Myometrial cell (primary cell): ENCODE results near the gene TMC2. TPM values are rescaled to one million over a fixed set of nuclear protein-coding genes. Genes with fewer than 3 reads are reported as not detected.

ENCODE experiments used
- total RNA-seq: library from RNA; depleted of rRNA; stranded (reverse); fragments of >200 nt; gene quantifications from 2 replicates; pipeline ENCODE4 v1.2.3, GENCODE V29; 2015

Gene TMC2, protein sequence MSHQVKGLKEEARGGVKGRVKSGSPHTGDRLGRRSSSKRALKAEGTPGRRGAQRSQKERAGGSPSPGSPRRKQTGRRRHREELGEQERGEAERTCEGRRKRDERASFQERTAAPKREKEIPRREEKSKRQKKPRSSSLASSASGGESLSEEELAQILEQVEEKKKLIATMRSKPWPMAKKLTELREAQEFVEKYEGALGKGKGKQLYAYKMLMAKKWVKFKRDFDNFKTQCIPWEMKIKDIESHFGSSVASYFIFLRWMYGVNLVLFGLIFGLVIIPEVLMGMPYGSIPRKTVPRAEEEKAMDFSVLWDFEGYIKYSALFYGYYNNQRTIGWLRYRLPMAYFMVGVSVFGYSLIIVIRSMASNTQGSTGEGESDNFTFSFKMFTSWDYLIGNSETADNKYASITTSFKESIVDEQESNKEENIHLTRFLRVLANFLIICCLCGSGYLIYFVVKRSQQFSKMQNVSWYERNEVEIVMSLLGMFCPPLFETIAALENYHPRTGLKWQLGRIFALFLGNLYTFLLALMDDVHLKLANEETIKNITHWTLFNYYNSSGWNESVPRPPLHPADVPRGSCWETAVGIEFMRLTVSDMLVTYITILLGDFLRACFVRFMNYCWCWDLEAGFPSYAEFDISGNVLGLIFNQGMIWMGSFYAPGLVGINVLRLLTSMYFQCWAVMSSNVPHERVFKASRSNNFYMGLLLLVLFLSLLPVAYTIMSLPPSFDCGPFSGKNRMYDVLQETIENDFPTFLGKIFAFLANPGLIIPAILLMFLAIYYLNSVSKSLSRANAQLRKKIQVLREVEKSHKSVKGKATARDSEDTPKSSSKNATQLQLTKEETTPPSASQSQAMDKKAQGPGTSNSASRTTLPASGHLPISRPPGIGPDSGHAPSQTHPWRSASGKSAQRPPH
- not detected in 2 replicates for total RNA-seq

GRCh38 chr20:2536560-2536986, at the start of gene TMC2:
TMC2 (plus strand) TSS chr20:2536573; CDS start chr20:2536622, 49 bp downstream.

DNA sequence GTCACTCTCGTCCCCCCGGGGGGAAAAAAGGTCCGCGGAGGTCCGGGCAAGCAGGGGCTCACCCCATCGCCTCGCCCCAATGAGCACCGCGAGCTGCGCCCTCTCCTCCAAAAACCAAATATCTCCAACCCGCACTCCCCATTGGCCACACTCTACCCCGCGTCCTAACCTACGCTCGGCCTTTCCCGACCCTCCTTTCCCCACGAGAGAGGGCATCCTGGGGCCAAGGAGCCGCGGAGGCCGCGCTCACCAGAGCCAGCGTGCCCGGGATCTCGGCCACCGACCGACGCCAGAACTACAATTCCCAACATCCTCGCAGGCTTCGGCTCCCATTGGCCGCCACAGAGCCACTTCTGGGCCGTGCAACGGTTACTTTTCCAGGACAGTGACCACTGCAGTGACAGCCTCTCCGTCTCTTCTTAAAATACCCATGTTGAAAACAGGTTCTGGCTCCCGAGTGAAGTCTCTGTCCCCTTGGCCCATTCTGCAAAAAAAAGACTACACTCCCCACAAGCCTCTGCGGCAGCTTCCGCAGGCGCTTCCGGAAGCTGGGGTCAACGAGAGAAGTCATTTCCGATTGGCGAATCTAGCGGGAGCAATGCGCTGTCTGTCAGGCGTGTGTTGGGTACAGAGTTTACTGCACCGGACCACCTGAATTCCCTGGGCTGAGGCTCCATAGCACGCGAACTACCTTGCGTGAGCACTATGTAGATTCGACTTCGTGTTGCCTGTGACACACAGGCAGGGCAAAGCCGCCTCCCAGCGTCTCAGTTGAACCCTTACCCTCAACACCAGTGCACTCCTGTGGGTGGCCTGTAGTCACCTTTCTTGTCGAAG, 27.5 kb upstream of the TMC2 start, which contains the start of gene ZNF343:
Gene ZNF343 (minus strand): TSS at position 285 of the 837 bp plus-strand sequence. CDS start 15,020 bp downstream, outside the sequence.

GRCh38 chr20:2651772-2652723, 115.7 kb downstream of the TMC2 start, which contains the start of gene NOP56:
NOP56 (plus strand) TSS chr20:2652632; CDS start chr20:2652661, 29 bp downstream.

GRCh38 chr20:2663887-2664719, 127.7 kb downstream of the TMC2 start, which contains the start of gene IDH3B:
IDH3B (minus strand) TSS chr20:2664216; CDS start chr20:2664188, 28 bp downstream.

Other genes starting within 250 kb of the TMC2 start
- not detected in 2 replicates for gene TGM3, start 240.6 kb upstream of the TMC2 start, total RNA-seq
- not detected in 2 replicates for gene TGM6, start 155.7 kb upstream of the TMC2 start, total RNA-seq
- 597 and 626 TPM in 2 replicates for gene SNRPB, start 65.8 kb upstream of the TMC2 start, total RNA-seq
- gene ZNF343, start 27.7 kb upstream of the TMC2 start, total RNA-seq, result 6.9 and 8.6 TPM in 2 replicates
- gene NOP56, start 116.1 kb downstream of the TMC2 start, total RNA-seq, result 106 and 109 TPM in 2 replicates
- gene IDH3B, start 127.6 kb downstream of the TMC2 start, total RNA-seq, result 133 and 141 TPM in 2 replicates
- gene EBF4, start 156.2 kb downstream of the TMC2 start, total RNA-seq, result 1.1 and 2.9 TPM in 2 replicates